ENCODE results near the gene BSCL2.
A peak's percentile ranks its signal among the peaks of the same experiment; 100 is the strongest.
"Not testable (repeated sequence)": the region's sequence is repeated elsewhere in the genome, so short reads cannot be mapped to it uniquely, and the experiment has no call there.

BSCL2 gene

DNA sequence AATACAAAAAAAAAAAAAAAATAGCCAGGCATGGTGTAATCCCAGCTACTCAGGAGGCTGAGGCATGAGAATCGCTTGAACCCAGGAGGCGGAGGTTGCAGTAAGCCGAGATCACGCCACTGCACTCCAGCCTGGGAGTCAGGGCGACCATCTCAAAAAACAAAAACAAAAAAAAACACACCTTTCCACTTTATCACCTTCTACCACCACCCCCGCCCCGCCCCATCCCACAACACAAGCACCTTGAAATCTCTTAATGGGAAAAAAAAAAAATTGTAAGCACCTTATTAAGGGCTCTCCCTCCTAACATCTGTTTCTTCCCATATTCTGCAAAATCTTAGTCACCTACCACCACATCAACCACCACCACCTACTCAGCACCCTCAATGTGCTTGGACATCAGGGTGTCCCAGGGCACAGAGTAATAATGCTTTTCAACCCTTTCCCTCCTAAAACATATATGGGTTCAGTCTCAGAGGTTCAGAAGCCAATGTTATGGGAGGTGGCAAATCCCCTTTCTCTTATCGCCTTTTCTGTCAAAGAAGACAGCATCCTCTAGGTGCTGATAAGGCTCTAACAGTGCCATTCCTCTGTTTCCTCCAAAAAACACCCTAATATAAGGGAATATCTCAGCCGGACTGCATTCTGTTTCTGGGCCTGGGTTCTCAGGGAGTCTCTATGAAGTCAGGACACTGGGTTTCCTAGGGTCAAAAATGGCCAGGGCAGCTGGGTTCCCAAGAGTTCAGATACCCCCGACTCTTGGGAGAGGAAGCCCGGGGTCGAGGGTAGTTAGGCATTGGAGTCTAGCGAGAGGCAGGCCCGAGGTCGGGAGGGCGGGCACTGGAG is 54.8 kb downstream of the BSCL2 start:
- DNase-seq, result no peak

DNA sequence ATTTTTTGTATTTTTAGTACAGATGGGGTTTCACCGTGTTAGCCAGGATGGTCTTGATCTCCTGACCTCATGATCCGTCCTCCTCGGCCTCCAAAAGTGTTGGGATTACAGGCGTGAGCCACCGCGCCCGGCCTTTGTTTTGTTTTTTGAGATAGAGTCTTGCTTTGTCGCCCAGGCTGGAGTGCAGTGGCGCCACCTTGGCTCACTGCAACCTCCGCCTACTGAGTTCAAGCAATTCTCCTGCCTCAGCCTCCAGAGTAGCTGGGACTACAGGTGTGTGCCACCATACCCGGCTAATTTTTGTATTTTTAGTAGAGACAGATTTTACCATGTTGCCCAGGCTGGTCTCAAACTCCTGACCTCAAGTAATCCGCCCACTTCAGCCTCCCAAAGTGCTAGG is 56.9 kb downstream of the BSCL2 start:
- not testable (repeated sequence) for DNase-seq

DNA sequence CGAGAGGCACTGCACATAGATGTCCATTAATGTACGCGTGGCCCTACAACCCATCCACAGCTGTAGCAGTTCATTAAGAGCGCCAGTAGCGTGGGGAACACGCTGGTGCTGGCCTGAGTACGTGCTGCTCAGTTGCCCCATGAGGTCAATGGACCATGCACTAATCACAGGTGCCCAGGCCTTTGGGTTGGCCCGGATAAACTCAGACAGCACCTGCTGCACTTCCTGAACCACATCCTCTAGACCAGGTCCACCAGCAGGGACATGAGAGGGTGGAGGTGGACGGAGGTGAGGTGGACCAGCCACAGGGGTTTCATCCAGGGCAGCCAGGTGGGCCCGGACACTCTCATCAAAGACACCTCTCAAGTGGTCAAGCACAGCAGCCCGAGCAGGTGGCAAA is 57.7 kb downstream of the BSCL2 start:
- no peak for DNase-seq

DNA sequence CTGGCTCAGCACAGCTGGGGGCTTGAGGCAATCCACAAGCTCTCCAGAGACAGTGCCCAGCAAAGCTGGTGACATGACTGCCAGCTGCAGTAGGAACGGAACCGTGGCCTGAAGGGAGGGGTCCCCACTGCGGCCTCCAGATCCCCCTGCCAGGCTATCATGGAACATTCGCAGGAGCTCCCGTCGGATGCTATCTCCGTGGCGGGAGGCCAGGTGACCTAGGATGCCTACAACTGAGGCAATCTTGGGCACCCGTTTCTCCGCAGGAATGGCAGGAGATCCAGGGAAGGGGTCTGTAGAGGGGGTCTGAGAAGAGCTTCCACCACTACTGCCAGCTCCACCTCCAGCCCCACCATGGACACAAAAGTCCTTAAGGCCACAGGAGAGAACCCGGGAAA is 58.3 kb downstream of the BSCL2 start:
- DNase-seq, result no peak

DNA sequence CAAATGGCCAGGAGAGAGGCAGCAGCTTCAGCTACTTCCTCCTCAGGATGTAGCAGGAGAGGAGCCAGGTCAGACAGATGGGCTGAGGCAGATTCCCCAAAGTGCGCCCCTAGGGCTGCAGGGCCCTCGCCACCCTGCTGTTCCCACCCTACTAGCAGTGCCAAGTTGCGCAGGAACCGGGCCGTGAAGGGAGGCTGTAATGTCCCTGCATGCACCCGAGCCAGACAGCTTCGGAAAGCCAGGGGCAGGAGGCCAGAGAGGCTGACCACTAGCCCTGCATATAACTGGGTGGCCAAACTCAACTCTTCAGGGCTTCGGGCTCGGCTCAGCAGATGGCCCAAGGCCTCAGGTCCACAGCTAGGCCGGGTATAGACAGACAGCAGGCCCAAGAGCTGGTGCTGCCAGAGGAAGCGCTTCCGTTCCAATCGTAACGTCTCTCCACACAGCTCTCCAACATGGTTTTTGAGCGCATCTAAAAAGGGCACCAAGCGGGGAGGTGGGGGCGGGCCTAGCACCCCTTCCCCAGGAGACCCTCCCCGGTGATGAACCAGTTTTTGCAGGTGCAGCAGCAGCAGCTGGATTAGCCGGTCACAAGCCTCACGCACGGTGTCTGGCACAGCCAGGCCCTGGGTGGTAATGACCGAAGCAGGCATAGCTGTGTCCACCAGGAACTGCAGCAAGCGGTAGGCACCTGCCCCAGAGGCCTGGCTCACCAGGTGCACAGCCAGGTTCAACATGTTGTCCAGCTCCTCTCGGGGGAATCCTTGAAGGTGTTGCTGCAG is 58.8 kb downstream of the BSCL2 start:
- no peak for DNase-seq

DNA sequence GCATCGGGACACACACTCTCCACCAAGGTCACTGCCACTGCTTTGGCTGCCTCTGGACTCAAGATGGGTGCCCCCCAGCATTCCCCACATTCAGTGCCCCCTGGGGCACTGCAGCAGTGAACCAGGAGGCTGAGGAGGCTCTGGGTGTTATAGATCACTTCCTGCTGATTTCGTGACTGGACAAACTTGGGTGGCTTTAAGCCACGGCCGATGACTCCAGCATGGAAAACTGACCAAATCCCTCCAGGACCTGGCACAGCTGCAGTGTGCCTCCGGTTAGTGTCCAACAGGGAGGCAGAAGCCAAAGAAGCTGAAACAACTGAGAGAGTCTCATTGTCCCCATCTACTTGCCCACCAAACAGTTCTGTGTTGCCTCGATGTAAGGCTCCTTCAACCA is 59.6 kb downstream of the BSCL2 start:
- no peak for DNase-seq

DNA sequence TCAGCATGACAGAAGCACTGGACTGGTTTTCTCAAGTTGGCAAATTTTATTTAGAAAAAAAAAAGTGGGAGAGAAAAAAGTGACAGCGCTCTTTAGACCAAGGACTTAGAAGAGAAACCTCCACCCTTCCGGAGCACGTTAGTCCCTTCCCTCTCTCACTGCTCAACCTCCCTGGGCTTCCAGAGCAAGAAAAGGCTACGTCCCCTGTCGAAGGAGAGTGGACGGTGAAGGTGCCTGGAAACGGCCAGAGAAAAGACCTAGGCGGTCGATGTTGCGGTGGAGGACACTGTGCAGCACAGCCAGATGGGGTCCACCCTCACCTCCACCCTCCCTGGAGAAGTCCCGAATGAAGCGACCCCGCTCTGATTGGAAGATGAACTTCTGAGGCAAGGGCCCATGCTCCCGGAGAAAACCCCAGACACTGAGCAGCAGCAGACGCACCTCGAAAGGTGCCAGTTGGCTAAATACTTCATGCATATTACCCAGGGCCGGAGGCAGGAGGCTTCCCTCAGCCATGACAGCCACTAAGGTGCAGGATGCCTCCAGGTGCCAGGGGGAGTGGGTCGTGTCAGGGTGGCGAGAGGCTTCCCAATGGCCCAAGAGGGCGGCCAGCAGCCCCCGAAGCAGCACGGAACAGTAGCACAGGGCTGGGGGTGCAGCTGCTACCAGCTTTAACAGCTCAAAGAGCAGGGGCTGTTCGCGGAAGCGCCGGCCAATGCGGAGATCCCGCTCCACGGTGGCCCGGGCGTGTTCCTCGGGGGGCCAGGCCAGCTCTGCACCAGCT is 60.2 kb downstream of the BSCL2 start:
- DNase-seq, result no peak

DNA sequence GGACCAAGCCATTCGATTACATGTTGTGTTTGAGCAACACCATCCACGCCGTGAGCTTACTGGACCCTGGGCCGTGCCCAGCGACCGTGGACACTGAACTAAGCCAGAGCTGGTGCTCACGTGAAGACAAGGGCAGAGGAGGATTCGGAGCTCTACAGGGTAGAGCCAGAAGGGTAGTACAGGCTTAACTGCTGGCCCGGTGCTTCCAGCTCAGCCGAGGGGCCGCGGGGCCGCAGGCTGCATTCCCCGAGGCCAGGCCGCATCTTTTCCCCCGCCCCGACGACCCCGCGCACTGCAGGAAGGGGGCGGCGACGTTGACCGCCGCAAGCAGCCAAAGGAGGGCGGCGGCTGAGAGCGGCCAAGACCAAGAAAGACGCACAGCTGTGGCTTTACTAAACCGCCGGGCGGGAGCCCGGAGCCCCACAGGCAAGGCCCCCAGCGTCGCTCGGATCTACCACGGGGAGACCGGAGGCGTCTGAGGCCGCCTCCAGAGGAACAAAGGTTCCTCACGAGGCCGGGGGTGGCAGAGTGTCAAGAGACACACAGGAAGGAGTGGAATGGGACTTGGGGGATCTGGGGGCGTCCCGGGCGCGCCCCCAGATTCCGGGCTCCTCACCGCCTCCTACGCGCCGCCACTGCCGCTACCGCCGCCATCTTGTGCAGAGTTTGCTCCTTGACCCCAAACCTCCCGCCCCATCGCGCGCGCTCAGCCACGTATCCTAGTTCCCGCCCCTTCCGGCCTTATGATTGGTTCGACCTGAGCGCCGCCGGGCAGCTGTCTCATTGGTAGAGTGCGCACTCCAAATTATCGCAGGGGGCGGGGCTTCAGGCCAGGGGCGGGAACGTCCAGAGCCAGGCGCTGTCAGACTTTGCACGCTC is 61.0 kb downstream of the BSCL2 start, which contains the start of gene GANAB:
Gene GANAB, minus strand, starts transcription at position 668 of the 879 bp plus-strand sequence. Its CDS starts 14 bp downstream, at position 654.
- DNase-seq, result peak; percentile 95

DNA sequence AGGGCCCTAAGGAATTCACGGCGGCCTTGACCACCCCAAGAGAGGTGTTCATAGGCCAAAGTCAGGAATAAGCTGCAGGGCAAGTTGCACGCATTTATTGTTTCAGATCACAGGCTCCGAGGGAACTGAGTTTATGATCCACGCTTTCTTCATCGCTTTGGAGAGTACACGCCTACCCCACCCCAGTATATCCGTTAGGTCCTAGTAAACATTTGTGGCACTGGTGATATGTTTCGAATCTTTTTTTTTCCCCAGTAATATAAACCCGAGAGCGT is 61.6 kb downstream of the BSCL2 start:
- DNase-seq, result no peak

DNA sequence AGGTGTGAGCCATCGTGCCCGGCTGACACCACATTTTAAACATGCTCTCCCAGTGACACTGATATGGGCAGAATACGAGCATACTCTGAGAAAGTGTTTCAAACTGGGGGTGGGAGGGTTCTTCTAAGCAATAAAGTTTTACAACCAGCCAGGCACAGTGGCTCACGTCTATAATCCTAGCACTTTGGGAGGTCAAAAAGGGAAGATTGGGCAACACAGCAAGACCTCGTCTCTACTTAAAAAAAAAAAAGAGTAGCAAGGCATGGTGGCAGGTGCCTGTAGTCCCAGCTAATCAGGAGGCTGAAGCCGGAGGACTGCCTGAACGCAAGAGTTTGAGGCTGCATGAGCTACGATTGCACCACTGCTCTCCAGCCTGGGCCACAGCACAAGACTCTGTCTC is 63.0 kb downstream of the BSCL2 start:
- no peak for DNase-seq

Measured in NCI-H2107 (cell line).